H1 (cell line): ENCODE results near the gene CDC42EP2.

Source experiments
- CEBPB ChIP-seq: IDR thresholded peaks from 2 replicates; pipeline ENCODE4 v1.6.1; 2012; ENCODE audit warnings: low read depth, low read length
- CREB1 ChIP-seq: IDR thresholded peaks from 2 replicates; pipeline ENCODE4 v1.6.1; 2012; ENCODE audit warnings: inconsistent platforms
- EGR1 ChIP-seq: IDR thresholded peaks from 2 replicates; pipeline ENCODE4 v1.6.1; 2011; ENCODE audit warnings: low read depth, low read length, borderline replicate concordance
- FOSL1 ChIP-seq: IDR thresholded peaks from 2 replicates; pipeline ENCODE4 v1.6.1; 2011; ENCODE audit warnings: mild to moderate bottlenecking, low read depth, low read length, moderate library complexity; ENCODE audit not compliant: insufficient read depth
- JUN ChIP-seq: IDR thresholded peaks from 2 replicates; pipeline ENCODE4 v1.6.1; 2011; ENCODE audit warnings: low read depth, mild to moderate bottlenecking, improper control_type of control experiment, low read length
- KDM4A ChIP-seq: IDR thresholded peaks from one replicate; pipeline ENCODE4 v1.7.1; 2012; ENCODE audit warnings: low read depth, mild to moderate bottlenecking, moderate library complexity, low read length, inconsistent platforms; ENCODE audit not compliant: severe bottlenecking
- POLR2A ChIP-seq, 2 experiments: IDR thresholded peaks; 1 replicate in 1 of 2; 2 replicates in 1 of 2; pipeline ENCODE4 v1.6.1; 2011; ENCODE audit warnings: low read depth in 2 of 2, low read length in 2 of 2, mild to moderate bottlenecking in 2 of 2; ENCODE audit errors: control extremely low read depth in 1 of 2
- POLR2AphosphoS5 ChIP-seq: IDR thresholded peaks from 2 replicates; pipeline ENCODE4 v1.6.1; 2011; ENCODE audit warnings: low read depth, low read length
- YY1 ChIP-seq: IDR thresholded peaks from 2 replicates; pipeline ENCODE4 v1.6.1; 2011; ENCODE audit warnings: low read depth, mild to moderate bottlenecking, low read length
- TF ChIP-seq, protein P1 (sequence below), 3 experiments: IDR thresholded peaks; 1 replicate in 2 of 3; 2 replicates in 1 of 3; pipeline versions ENCODE4 v1.5.1 to v1.6.1; 2011; ENCODE audit warnings: low read length in 3 of 3, mild to moderate bottlenecking in 3 of 3, inconsistent platforms in 2 of 3, low read depth in 1 of 3, moderate library complexity in 1 of 3; ENCODE audit not compliant: insufficient read depth in 1 of 3; ENCODE audit errors: control extremely low read depth in 1 of 3
- TF ChIP-seq, protein P2 (sequence below): IDR thresholded peaks from 2 replicates; pipeline ENCODE4 v1.6.1; 2011; ENCODE audit warnings: low read length, improper control_type of control experiment

DNA sequence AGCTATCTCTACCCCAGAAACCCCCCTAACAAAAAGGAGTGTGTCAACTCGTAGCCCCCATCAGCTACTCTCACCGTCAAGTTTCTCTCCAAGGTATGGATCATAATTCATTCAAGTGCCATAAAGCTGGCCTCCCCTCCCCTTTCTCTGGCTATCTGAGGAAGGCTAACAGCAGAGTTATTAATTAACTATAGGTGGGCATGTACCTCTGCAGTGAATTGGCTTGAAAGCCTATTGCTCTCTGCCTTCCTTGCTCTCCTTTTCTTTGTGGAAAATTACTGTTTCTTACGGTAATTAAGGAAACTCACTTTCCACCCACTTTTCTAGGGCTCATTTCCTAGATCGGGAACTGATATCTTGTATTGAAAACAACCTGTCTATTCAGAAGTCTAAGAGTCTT, 38.8 kb upstream of the CDC42EP2 start:
- TF ChIP-seq YY1 (no peak), CEBPB (no peak), FOSL1 (no peak), EGR1 (no peak), POLR2AphosphoS5 (no peak), KDM4A (no peak), CREB1 (no peak), POLR2A (IDR thresholded peaks at IDR 0.05; ENCODE audit: control extremely low read depth in 1 of 2, low read depth in 2 of 2, low read length in 2 of 2) (no peak), JUN (no peak)
- TF ChIP-seq, protein P1, sequence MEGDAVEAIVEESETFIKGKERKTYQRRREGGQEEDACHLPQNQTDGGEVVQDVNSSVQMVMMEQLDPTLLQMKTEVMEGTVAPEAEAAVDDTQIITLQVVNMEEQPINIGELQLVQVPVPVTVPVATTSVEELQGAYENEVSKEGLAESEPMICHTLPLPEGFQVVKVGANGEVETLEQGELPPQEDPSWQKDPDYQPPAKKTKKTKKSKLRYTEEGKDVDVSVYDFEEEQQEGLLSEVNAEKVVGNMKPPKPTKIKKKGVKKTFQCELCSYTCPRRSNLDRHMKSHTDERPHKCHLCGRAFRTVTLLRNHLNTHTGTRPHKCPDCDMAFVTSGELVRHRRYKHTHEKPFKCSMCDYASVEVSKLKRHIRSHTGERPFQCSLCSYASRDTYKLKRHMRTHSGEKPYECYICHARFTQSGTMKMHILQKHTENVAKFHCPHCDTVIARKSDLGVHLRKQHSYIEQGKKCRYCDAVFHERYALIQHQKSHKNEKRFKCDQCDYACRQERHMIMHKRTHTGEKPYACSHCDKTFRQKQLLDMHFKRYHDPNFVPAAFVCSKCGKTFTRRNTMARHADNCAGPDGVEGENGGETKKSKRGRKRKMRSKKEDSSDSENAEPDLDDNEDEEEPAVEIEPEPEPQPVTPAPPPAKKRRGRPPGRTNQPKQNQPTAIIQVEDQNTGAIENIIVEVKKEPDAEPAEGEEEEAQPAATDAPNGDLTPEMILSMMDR (IDR thresholded peaks at IDR 0.05; ENCODE audit: control extremely low read depth in 1 of 3, insufficient read depth in 1 of 3, low read depth in 1 of 3, low read length in 3 of 3), result no peak
- TF ChIP-seq, protein P2, sequence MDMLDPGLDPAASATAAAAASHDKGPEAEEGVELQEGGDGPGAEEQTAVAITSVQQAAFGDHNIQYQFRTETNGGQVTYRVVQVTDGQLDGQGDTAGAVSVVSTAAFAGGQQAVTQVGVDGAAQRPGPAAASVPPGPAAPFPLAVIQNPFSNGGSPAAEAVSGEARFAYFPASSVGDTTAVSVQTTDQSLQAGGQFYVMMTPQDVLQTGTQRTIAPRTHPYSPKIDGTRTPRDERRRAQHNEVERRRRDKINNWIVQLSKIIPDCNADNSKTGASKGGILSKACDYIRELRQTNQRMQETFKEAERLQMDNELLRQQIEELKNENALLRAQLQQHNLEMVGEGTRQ, result no peak
